ENCODE data around the gene IGDCC3.

The IGDCC3 gene

DNA sequence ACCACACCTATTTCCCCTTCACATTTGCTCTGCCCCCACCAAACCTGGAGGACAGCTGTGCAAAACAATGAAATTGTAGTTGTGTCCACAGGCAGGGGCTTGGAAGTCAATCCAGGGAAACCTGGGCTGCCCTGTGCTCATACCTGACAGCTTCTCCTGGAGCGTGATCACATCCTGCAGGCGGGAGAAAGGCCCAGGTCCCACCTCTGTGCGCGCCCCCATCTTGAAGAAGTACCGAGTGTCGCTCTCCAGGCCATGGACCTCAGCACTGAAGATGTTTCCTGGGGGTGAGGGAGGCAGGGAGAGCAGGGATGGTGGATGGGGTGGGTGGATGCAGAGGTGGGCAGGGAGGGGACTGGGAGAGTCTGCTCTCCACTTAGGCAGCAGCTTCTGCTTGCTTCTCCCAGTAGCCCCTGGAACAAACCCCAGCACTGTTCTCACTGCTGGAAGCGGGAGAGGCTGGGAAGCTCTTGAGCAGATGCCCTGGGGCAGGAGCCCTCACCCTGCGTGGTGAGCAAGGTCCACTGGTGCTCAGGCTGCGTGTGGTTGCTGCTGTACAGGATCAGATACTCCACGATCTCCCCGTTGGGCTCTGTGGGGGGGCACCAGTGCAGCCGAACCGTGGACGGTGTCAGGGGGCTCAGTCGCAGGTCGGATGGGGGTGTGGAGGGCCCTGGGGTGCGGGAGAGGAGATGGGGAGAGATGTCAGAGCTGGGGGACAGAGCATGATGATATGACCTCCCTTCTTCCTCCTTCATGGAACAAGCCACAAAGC, 10.7 kb upstream of the IGDCC3 start:
- no peak for DNase-seq (ENCODE audit: low read depth)

DNA sequence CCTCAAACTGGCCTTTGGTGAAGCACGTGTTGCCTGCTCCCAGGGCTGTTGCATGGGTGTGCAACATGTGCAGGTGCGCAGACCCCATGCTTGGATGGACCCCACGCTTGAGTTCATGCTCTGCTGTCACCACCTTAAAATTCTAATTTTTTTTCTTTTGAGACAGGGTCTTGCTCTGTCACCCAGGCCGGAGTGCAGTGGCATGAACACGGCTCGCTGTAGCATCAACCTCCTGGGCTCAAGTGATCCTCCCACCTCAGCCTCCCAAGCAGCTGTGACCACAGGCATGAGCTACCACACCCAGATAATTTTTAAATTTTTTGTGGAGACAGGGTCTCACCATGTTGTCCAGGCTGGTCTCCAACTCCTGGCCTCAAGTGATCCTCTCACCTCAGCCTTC, 9.1 kb upstream of the IGDCC3 start:
- no peak for DNase-seq (ENCODE audit: low read depth)

DNA sequence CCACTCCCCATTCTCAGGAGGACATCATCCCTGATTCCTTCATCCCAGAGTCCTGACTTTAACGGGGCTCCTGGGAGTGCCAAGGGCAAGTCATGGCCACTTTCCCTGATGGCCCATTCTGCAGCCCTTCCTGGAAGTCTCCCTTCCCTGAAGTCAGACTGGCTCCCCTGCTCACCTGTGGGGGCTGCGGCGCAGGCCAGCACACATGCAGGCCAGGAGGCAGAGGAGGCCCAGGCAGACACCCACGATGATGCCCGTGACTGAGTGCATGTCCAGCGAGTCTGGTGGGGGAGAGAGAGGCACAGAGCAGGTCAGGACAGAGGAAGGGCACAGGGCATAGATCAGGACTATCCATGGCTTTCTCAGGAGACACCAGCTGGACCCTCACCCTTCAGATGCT, 8.6 kb upstream of the IGDCC3 start:
- no peak for DNase-seq (ENCODE audit: low read depth)

DNA sequence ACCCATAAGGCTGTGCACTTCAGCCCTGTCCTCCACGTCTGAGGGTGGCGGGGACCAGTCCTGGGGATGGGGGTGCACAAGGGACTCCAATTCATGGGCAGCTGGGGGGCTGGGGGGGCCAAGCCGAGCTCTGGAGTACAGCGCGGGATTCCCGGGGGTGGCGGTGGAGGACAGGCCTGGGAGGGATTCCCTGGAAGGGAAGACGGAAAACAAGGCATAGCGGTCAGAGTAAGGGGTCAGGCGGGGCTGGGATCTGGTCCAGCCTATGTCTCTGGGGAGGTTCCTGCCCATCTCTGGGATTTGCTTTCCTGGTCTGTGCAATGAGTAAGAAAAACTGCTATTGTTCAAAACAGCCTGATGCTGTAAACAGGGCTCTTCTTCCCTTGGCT, 8.1 kb upstream of the IGDCC3 start:
- DNase-seq (ENCODE audit: low read depth): no peak

GRCh38 chr15:65384895-65385869, 7.4 kb upstream of the IGDCC3 start:
- DNase-seq (ENCODE audit: low read depth): peak; percentile 75

DNA sequence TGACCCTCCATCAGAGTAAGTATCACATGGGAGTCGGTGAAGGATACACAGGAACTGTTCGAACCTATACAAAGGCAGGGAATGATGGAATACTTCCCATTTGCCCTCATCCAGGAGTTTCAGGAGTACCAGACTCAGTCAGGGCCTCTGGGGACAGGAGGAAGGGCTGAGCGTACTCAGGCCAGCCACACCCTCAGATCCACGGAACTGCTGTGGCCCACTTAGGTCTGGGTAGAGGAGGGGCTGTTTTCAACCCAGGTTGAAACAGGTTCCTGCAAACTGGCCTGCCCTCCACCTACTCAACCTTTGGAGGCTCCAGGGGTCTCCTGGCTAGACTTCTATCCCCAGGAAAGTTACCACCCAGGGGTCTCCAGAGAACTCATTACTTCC, 6.7 kb upstream of the IGDCC3 start:
- no peak for DNase-seq (ENCODE audit: low read depth)

- no peak for DNase-seq (ENCODE audit: low read depth)
Measured at GRCh38 chr15:65383991-65384390, 6.2 kb upstream of the IGDCC3 start.

- no peak for DNase-seq (ENCODE audit: low read depth)
Measured at GRCh38 chr15:65383456-65383855, 5.7 kb upstream of the IGDCC3 start.

DNA sequence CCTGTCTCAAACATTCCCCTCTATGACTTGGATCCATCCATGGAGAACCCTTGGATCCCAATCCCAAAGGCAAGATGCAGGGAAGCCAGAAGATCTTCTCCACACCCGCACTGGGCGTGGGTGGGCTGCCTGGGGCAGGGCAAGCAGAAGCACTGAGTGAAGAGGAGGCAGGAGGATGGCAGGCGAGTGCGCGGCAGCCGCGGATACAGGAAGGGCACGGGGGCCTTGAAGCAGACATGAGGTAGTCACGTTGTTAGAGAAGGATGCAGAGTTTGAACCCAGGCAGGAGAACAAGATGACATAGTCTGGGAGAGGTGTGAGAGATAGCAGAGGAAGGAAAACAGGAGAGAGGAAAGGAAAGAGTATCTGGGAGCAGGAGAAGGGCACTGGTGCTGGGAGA, 5.1 kb upstream of the IGDCC3 start:
- no peak for DNase-seq (ENCODE audit: low read depth)

GRCh38 chr15:65382146-65382491, 4.3 kb upstream of the IGDCC3 start:
- DNase-seq (ENCODE audit: low read depth): no peak

DNA sequence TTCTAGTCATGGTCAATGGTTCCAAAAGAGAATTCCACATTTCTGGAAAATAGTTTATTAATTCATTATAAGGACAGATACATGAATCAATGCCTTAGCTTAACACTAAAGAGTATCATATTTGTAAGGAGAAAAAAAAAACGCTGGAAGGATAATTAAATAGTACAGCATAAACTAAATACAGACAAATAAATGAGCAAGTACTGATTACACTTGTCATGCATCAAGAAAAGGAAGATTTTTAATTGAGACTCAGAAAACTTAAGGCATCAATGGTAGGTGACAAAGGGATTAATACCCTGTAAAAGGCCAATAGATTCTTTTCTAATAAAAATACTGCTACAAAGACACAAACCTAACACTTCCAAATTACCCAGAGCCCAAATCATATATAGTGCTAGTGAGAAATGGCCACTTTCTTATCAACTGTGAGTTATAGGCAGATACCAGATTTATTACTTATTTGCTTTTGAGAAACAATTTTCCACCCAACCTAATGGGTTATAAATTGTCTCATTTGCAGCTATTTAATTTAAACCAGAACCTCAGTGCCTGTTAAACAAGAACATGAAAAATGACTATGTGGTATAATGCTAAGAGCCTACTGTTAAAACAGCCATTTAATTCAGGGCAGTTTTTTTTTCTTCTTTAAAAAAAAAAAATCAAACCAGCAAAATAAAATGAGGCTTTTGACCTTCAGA, 3.8 kb upstream of the IGDCC3 start:
- DNase-seq (ENCODE audit: low read depth): no peak

GRCh38 chr15:65379986-65380385, 2.2 kb upstream of the IGDCC3 start:
- DNase-seq (ENCODE audit: low read depth): no peak

- DNase-seq (ENCODE audit: low read depth): peak; percentile 41
Measured at GRCh38 chr15:65377105-65377975, 462 bp downstream of the IGDCC3 start.

- no peak for DNase-seq (ENCODE audit: low read depth)
Measured at GRCh38 chr15:65376767-65377104, 1.1 kb downstream of the IGDCC3 start.

DNA sequence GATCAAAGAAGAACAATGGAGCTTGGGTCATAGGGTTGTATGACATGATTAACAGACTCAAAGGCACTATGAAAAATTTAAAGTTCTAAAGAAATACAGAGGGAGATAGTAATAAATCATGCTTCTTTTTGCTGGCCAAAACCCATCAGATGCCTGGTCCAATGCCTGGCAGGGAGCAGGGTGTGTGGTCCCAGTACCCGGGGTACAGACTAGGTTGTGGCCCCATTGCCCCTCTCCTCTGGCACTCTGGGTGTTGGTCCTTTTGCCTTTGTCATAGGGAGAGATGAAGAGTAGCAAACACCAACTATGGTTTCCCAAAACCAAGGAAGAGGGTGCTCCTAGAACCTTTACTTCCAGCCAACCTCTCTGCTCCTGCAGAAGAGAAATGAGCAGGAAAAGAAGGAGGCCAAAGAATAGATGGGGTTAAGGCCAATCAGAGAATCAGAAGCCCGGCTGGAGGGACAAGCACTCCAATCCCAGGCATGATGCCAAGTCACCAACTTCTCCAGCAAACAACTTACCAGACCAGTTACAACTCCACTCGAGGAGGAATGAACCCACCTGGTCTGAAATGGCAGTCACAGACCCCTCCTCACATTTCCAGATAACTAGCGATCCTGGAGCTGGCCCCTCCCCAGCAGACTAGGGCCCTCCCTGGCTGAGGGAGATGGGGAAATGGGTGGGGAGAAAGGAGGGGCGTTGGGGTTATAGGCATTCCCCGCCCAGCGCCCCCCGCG, 1.8 kb downstream of the IGDCC3 start:
- no peak for DNase-seq (ENCODE audit: low read depth)

DNA sequence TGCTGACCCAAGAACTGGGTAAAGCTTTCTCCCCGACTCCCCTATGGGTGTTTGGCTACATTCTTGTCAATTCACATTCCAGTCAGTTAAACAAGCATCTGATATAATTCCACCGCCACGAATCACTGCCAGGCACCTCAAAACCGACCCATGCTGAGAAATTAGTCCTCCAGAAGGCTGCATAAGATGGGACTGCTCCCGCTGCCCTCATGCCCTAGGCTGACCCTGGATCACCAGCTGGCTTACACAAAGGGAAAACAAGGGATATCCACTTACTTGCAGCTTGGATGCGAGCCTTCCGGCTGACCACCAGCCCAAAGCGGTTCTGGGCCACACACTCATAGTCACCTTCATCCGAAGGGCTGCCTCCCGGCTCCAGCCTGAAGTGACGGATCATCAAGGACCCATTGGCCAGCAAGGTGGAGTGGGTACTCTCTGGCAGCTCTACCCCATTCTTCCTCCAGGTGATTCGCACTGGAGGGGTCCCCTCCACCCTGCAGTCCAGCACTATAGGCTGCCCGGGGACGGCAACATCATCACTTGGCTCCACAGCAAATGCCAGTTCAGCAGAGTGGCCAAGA, 2.9 kb downstream of the IGDCC3 start:
- DNase-seq (ENCODE audit: low read depth): peak; percentile 8

DNA sequence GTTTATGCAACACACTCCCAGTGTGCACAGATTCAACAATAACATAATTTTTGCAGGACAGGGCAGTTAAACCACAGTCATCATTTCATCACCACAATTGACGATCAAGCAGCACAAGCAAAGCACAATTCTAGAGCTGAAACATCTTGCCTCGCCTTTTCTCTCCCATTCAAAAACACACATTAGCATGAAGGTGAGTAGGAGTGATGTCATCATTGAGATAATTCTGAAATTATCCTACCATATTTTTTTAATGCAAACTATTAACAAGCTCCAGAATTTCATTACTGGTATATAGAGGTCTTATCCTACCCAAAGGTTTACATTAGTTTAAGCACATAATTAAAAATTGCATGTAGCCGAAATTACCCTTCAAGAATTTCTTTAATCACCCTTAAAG, 3.5 kb downstream of the IGDCC3 start:
- DNase-seq (ENCODE audit: low read depth): no peak

DNA sequence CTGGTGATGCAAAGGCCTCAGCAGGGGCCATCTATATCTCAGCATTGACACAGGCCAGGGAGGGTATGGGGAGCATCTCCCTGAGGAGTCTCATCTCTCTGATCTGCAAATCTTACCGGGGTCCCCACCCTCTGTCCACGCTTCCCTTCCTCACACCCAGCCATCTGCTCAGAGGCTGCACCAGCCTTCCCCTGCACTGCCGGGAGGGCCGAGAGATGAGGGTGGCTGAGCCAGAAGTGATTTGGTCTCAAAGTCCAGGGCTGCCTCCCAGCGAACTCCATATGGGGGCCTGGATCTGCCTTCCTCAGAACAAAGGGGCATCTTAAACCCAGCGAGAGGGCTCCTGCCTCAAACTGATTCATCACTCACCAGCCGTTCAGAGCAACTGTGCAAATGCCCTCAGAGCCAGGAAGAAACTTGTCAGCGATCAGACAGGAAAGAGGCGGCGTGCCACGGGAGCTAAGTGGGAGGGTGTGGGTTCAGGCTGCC, 4.6 kb downstream of the IGDCC3 start:
- DNase-seq (ENCODE audit: low read depth): no peak

- no peak for DNase-seq (ENCODE audit: low read depth)
Measured at GRCh38 chr15:65372787-65373067, 5.1 kb downstream of the IGDCC3 start.

GRCh38 chr15:65371976-65372786, 5.6 kb downstream of the IGDCC3 start:
- DNase-seq (ENCODE audit: low read depth): no peak
